Measurements from ENCODE around the gene FLT3LG.

FLT3LG gene

GRCh38 chr19:49473868-49474541, at the start of gene FLT3LG:
FLT3LG (plus strand) TSS chr19:49474215; CDS start chr19:49474640, 425 bp downstream.
- peak; percentile 24 to 60 for DNase-seq

GRCh38 chr19:49425178-49425577, 48.8 kb upstream of the FLT3LG start, which contains the start of gene GFY:
GFY (plus strand) TSS chr19:49425388; CDS start chr19:49426431, 1,043 bp downstream.
- DNase-seq: no peak

GRCh38 chr19:49425922-49426592, 48.0 kb upstream of the FLT3LG start:
- DNase-seq: peak; percentile 56 to 88

- no peak for DNase-seq
Observed at GRCh38 chr19:49427339-49427738, 46.7 kb upstream of the FLT3LG start.

GRCh38 chr19:49427855-49428546, 46.0 kb upstream of the FLT3LG start:
- peak; percentile 30 to 68 for DNase-seq

- no peak for DNase-seq
Observed at GRCh38 chr19:49428547-49429451, 45.2 kb upstream of the FLT3LG start.

- DNase-seq: no peak
Observed at GRCh38 chr19:49430172-49430677, 43.8 kb upstream of the FLT3LG start.

- DNase-seq: peak in 1 of 2 experiments; percentile 38
Observed at GRCh38 chr19:49430678-49431329, 43.2 kb upstream of the FLT3LG start.

GRCh38 chr19:49431330-49431749, 42.7 kb upstream of the FLT3LG start:
- DNase-seq: peak in 1 of 2 experiments; percentile 40

- peak in 1 of 2 experiments; percentile 66 for DNase-seq
Observed at GRCh38 chr19:49432141-49433073, 41.6 kb upstream of the FLT3LG start.

GRCh38 chr19:49433240-49433901, 40.6 kb upstream of the FLT3LG start:
- no peak for DNase-seq

GRCh38 chr19:49434907-49435583, 39.0 kb upstream of the FLT3LG start:
- peak in 1 of 2 experiments; percentile 42 for DNase-seq

GRCh38 chr19:49435670-49436069, 38.3 kb upstream of the FLT3LG start:
- no peak for DNase-seq

- DNase-seq: peak; percentile 28 to 77
Observed at GRCh38 chr19:49436381-49437017, 37.5 kb upstream of the FLT3LG start.

- DNase-seq: no peak
Observed at GRCh38 chr19:49437231-49437630, 36.8 kb upstream of the FLT3LG start.

GRCh38 chr19:49438261-49438660, 35.8 kb upstream of the FLT3LG start:
- DNase-seq: no peak

GRCh38 chr19:49439836-49440235, 34.2 kb upstream of the FLT3LG start:
- DNase-seq: no peak

GRCh38 chr19:49440439-49441209, 33.4 kb upstream of the FLT3LG start:
- no peak for DNase-seq

Data from NCI-H526 (cell line).